GM10266 (cell line): Measurements from ENCODE around the gene PLXNC1.

ENCODE experiments used
- DNase-seq: peaks from one replicate; pipeline ENCODE4 v3.0.0; 2012; ENCODE audit errors: extremely low spot score
- TF ChIP-seq, protein P1 (sequence below): IDR thresholded peaks from 2 replicates; pipeline ENCODE4 v1.5.1; 2012; ENCODE audit warnings: mild to moderate bottlenecking, low read depth; ENCODE audit not compliant: control insufficient read depth, insufficient read depth; ENCODE audit errors: missing control alignments

PLXNC1 gene

DNA sequence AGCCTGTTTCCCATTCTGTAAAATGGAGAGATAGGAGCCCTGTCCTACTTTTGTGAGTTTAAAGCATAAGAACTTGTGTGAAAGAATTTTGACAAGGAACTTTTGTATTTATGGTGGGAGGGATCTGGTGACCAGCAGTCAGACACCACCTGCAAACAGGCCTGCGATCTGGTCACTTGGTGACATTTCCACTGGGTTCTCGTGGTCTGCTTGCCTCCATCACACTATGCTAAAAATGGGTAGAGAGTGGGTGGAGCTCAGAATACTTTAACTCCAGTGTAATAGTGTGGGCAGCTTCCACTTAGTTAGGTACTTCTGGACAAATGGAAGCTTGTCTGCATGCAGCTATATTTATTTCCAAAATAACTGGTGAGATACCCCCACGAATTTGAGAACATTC is 26.5 kb upstream of the PLXNC1 start:
- DNase-seq: no peak
- TF ChIP-seq, protein P1, sequence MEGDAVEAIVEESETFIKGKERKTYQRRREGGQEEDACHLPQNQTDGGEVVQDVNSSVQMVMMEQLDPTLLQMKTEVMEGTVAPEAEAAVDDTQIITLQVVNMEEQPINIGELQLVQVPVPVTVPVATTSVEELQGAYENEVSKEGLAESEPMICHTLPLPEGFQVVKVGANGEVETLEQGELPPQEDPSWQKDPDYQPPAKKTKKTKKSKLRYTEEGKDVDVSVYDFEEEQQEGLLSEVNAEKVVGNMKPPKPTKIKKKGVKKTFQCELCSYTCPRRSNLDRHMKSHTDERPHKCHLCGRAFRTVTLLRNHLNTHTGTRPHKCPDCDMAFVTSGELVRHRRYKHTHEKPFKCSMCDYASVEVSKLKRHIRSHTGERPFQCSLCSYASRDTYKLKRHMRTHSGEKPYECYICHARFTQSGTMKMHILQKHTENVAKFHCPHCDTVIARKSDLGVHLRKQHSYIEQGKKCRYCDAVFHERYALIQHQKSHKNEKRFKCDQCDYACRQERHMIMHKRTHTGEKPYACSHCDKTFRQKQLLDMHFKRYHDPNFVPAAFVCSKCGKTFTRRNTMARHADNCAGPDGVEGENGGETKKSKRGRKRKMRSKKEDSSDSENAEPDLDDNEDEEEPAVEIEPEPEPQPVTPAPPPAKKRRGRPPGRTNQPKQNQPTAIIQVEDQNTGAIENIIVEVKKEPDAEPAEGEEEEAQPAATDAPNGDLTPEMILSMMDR: no peak

- DNase-seq: no peak
- TF ChIP-seq, protein P1: no peak
Observed at GRCh38 chr12:94122591-94122990, 25.8 kb upstream of the PLXNC1 start.

DNA sequence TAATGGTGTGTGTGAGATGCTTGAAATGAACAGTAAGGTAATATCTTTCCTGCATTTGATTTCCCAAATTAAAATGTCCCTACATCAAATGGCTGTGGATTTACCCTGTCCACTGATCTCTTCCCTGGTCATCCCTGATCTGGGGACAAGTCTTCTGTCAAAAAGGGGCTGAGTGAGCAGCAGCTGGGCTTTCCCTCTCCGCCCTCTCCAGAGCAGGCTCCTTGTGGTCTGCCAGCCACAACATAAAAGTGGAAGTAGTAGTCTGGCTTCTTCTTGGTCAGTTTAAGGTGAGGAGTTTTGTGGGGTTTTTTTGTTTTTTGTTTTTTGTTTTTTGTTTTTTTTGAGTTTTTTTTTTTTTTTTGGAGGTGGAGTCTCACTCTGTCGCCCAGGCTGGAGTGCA is 25.2 kb upstream of the PLXNC1 start:
- TF ChIP-seq, protein P1: no peak
- DNase-seq: no peak

GRCh38 chr12:94126067-94126466 is 22.3 kb upstream of the PLXNC1 start:
- TF ChIP-seq, protein P1: no peak

GRCh38 chr12:94127239-94128131 is 20.9 kb upstream of the PLXNC1 start:
- no peak for DNase-seq
- TF ChIP-seq, protein P1: no peak

More at GRCh38 chr12:94126067-94126466, 22.3 kb upstream of the PLXNC1 start:
- DNase-seq: no peak

DNA sequence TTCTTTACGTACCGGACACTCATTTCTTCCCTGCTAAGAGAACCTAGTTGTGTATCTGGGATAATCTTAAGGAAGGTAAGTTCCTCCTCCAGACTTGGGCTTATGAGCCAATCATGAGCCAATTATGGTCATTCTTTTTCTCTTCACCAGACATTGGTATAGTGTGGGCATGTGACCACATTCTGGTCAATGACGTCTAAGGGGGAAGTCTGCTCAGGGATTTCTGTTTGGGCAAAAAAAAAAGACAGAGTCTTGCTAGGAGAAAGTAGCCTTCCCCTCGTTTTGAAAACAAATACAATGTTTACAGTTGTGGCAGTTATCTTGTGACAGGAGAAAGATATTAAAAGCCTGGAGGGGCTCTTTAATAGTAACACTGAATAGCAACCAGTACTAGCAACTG is 20.1 kb upstream of the PLXNC1 start:
- TF ChIP-seq, protein P1: no peak
- no peak for DNase-seq
